Suppressor macrophage treated with lipopolysaccharide for 4 hours (primary cell): Measurements from ENCODE around the gene CLDN17.

ENCODE experiments used
- DNase-seq: peaks from one replicate; pipeline ENCODE4 v3.0.0-alpha.2; 2020

Gene CLDN17

GRCh38 chr21:30166705-30167104 lies at the start of gene CLDN17:
Gene CLDN17 (minus strand): TSS chr21:30166805. CDS start chr21:30166617, 188 bp downstream.
- no peak for DNase-seq

GRCh38 chr21:30216041-30216723 lies 49.6 kb upstream of the CLDN17 start, which contains the start of gene CLDN8:
Gene CLDN8 (minus strand): TSS chr21:30216097. CDS start chr21:30215925, 172 bp downstream.
- DNase-seq, result no peak

GRCh38 chr21:30211071-30211470 lies 44.5 kb upstream of the CLDN17 start:
- no peak for DNase-seq

- DNase-seq, result no peak
Measured at GRCh38 chr21:30209601-30210000, 43.0 kb upstream of the CLDN17 start.

- DNase-seq, result no peak
Measured at GRCh38 chr21:30207252-30207579, 40.6 kb upstream of the CLDN17 start.

- DNase-seq, result no peak
Measured at GRCh38 chr21:30206551-30207251, 40.1 kb upstream of the CLDN17 start.

GRCh38 chr21:30200000-30200399 lies 33.4 kb upstream of the CLDN17 start:
- no peak for DNase-seq

GRCh38 chr21:30194701-30195299 lies 28.2 kb upstream of the CLDN17 start:
- peak; percentile 47 for DNase-seq

- no peak for DNase-seq
Measured at GRCh38 chr21:30193201-30193600, 26.6 kb upstream of the CLDN17 start.

GRCh38 chr21:30190554-30190953 lies 23.9 kb upstream of the CLDN17 start:
- DNase-seq, result no peak

GRCh38 chr21:30189773-30190172 lies 23.2 kb upstream of the CLDN17 start:
- no peak for DNase-seq

GRCh38 chr21:30186242-30186641 lies 19.6 kb upstream of the CLDN17 start:
- no peak for DNase-seq

- DNase-seq, result no peak
Measured at GRCh38 chr21:30168086-30168485, 1.5 kb upstream of the CLDN17 start.

GRCh38 chr21:30166171-30166570 lies 434 bp downstream of the CLDN17 start:
- no peak for DNase-seq

GRCh38 chr21:30164796-30165195 lies 1.8 kb downstream of the CLDN17 start:
- DNase-seq, result no peak

GRCh38 chr21:30153697-30154340 lies 12.8 kb downstream of the CLDN17 start:
- DNase-seq, result no peak

- DNase-seq, result no peak
Measured at GRCh38 chr21:30152792-30153191, 13.8 kb downstream of the CLDN17 start.

GRCh38 chr21:30148906-30149305 lies 17.7 kb downstream of the CLDN17 start:
- DNase-seq, result no peak

- DNase-seq, result no peak
Measured at GRCh38 chr21:30146558-30147282, 19.9 kb downstream of the CLDN17 start.

- DNase-seq, result no peak
Measured at GRCh38 chr21:30138483-30138882, 28.1 kb downstream of the CLDN17 start.

- DNase-seq, result no peak
Measured at GRCh38 chr21:30129246-30129645, 37.4 kb downstream of the CLDN17 start.

- no peak for DNase-seq
Measured at GRCh38 chr21:30126576-30126975, 40.0 kb downstream of the CLDN17 start.

- DNase-seq, result no peak
Measured at GRCh38 chr21:30117631-30118030, 49.0 kb downstream of the CLDN17 start.
